WI38 (cell line): Measurements from ENCODE around the gene PSMD5.

Source experiments
- H3K4me3 ChIP-seq: 2 replicates; pipeline ENCODE4 v1.5.1; 2011; ENCODE audit warnings: low read depth, mild to moderate bottlenecking, control low read depth, low read length
- CTCF ChIP-seq: IDR thresholded peaks from 2 replicates; pipeline ENCODE4 v1.5.1; 2012; ENCODE audit warnings: low read depth, mild to moderate bottlenecking, control low read depth, low read length

PSMD5 gene

GRCh38 chr9:120873512-120873911, 30.8 kb upstream of the PSMD5 start:
- H3K4me3 ChIP-seq: no peak overlapping the region
- no peak for TF ChIP-seq CTCF

- no peak overlapping the region for H3K4me3 ChIP-seq
- TF ChIP-seq CTCF: no peak
Measured at GRCh38 chr9:120872791-120873502, 30.2 kb upstream of the PSMD5 start.

- TF ChIP-seq CTCF: no peak
- no peak overlapping the region for H3K4me3 ChIP-seq
Measured at GRCh38 chr9:120870206-120870605, 27.5 kb upstream of the PSMD5 start.

GRCh38 chr9:120869726-120870125, 27.0 kb upstream of the PSMD5 start:
- TF ChIP-seq CTCF: no peak
- H3K4me3 ChIP-seq: no peak overlapping the region

GRCh38 chr9:120869360-120869687, 26.6 kb upstream of the PSMD5 start:
- TF ChIP-seq CTCF: no peak
- peak overlapping the region; percentile 51 for H3K4me3 ChIP-seq

- peak; percentile 46 for TF ChIP-seq CTCF
- H3K4me3 ChIP-seq: peak overlapping the region; percentile 51
Measured at GRCh38 chr9:120868676-120869359, 26.1 kb upstream of the PSMD5 start.

- H3K4me3 ChIP-seq: peak overlapping the region; percentile 41
Measured at GRCh38 chr9:120868339-120868675, 25.6 kb upstream of the PSMD5 start.

More at GRCh38 chr9:120868339-120868675, 25.6 kb upstream of the PSMD5 start:
- TF ChIP-seq CTCF: no peak
